ENCODE measurements around the gene MLXIP.
"Not testable (repeated sequence)": the region's sequence is repeated elsewhere in the genome, so short reads cannot be mapped to it uniquely, and the experiment has no call there.

MLXIP gene

GRCh38 chr12:122052285-122052684 lies 26.3 kb upstream of the MLXIP start:
- ChIA-PET CTCF (interaction anchor here (7.8 kb wide), 1 partner anchor 70 kb away, joined by 110 read pairs; no protein-coding TSS in a partner anchor), POLR2A (interaction anchor here (0.7 kb wide), 2 partner anchors 11 to 266 kb away, joined by 4 to 8 read pairs; no protein-coding TSS in a partner anchor)
- Histone ChIP-seq H3K9me3 (ENCODE audit: control insufficient read depth, insufficient read depth, low read depth, low read length) (no peaks in the 10 kb centered on the region), H3K27ac (ENCODE audit: extremely low read depth, low read depth, low read length) (no peak overlapping the region), H3K36me3 (ENCODE audit: control insufficient read depth in 2 of 2, insufficient read depth in 1 of 2, low read length in 2 of 2) (peaks cover 25 to 44% of the 10 kb centered on the region in 2 experiments; a peak in 2 of 3 replicates), H3K4me1 (ENCODE audit: control insufficient read depth, insufficient read depth, low read length) (no peaks in the 10 kb centered on the region; the same call in 1 of the 2 replicates), H3K4me3 (ENCODE audit: low read depth, low read length) (no peak overlapping the region)
- TF ChIP-seq ZNF391 (tag by site-specific recombination; IDR thresholded peaks at IDR 0.05; ENCODE audit: borderline replicate concordance, low read depth): no peak
- no peak for TF ChIP-seq ZNF37A (tag by site-specific recombination; IDR thresholded peaks at IDR 0.05)
- no peak for TF ChIP-seq ZNF777 (tag by site-specific recombination; IDR thresholded peaks at IDR 0.05; ENCODE audit: borderline replicate concordance)
- TF ChIP-seq ZNF830 (tag by site-specific recombination; IDR thresholded peaks at IDR 0.05; ENCODE audit: low read depth): no peak
- no peak for TF ChIP-seq ZNF837 (tag by site-specific recombination; IDR thresholded peaks at IDR 0.05)
- no peak for TF ChIP-seq KLF8 (tag by site-specific recombination; IDR thresholded peaks at IDR 0.05)
- TF ChIP-seq ZBTB8A (tag by site-specific recombination; IDR thresholded peaks at IDR 0.05): no peak
- TF ChIP-seq ZNF558 (tag by site-specific recombination; IDR thresholded peaks at IDR 0.05): no peak
- no peak for TF ChIP-seq ZNF621 (tag by site-specific recombination; IDR thresholded peaks at IDR 0.05)
- no peak for TF ChIP-seq ELK4 (IDR thresholded peaks at IDR 0.05; ENCODE audit: borderline replicate concordance, low read depth, low read length)
- no peak for TF ChIP-seq GLI2 (tag by site-specific recombination; IDR thresholded peaks at IDR 0.05; ENCODE audit: borderline replicate concordance, low read depth)
- TF ChIP-seq ZNF707 (tag by site-specific recombination; IDR thresholded peaks at IDR 0.05): no peak
- no peak for TF ChIP-seq REPIN1 (tag by site-specific recombination; IDR thresholded peaks at IDR 0.05; ENCODE audit: low read depth)
- no peak for TF ChIP-seq YY2 (tag by site-specific recombination; IDR thresholded peaks at IDR 0.05)
- TF ChIP-seq ZNF248 (tag by site-specific recombination; IDR thresholded peaks at IDR 0.05): no peak
- TF ChIP-seq MYNN (tag by site-specific recombination; IDR thresholded peaks at IDR 0.05; ENCODE audit: borderline replicate concordance): no peak
- no peak for TF ChIP-seq ZNF544 (tag by site-specific recombination; IDR thresholded peaks at IDR 0.05)

- TF ChIP-seq ZNF2 (tag by site-specific recombination; IDR thresholded peaks at IDR 0.05) (no peak), ZFP69B (tag by site-specific recombination; IDR thresholded peaks at IDR 0.05) (0 out of 2 replicates have a peak, but pooled peaks have one; percentile 37)
- Histone ChIP-seq H3K4me1 (ENCODE audit: control insufficient read depth, insufficient read depth, low read length) (no peaks in the 10 kb centered on the region; the same call in 1 of the 2 replicates), H3K36me3 (ENCODE audit: control insufficient read depth in 2 of 2, insufficient read depth in 1 of 2, low read length in 2 of 2) (peaks cover 22 to 57% of the 10 kb centered on the region in 2 experiments; a peak in 2 of 3 replicates), H3K27ac (ENCODE audit: extremely low read depth, low read depth, low read length) (no peak overlapping the region), H3K4me3 (ENCODE audit: low read depth, low read length) (no peak overlapping the region), H3K9me3 (ENCODE audit: control insufficient read depth, insufficient read depth, low read depth, low read length) (no peaks in the 10 kb centered on the region)
- CTCF ChIA-PET: interaction anchor here (0.5 to 7.8 kb wide), 36 partner anchors 8 to 307 kb away, joined by 3 to 110 read pairs (median 4); partner anchors contain the start of genes B3GNT4, CFAP251 and MLXIP
- POLR2A ChIA-PET: interaction anchor here (0.9 to 1.4 kb wide), 4 partner anchors 8 to 76 kb away, joined by 3 read pairs; partner anchors contain the start of gene MLXIP
These were observed 23.6 kb upstream of the MLXIP start for GRCh38 chr12:122054842-122055520.

- H3K4me1 ChIP-seq (ENCODE audit: control insufficient read depth, insufficient read depth, low read length); H3K9me3 ChIP-seq (ENCODE audit: control insufficient read depth, insufficient read depth, low read depth, low read length); H3K27ac ChIP-seq (ENCODE audit: extremely low read depth, low read depth, low read length); H3K4me3 ChIP-seq (ENCODE audit: low read depth, low read length): not testable (repeated sequence)
- peak; percentile 93 for TF ChIP-seq ZNF121 (tag by site-specific recombination; IDR thresholded peaks at IDR 0.05)
- peaks cover 27 to 63% of the 10 kb centered on the region in 2 experiments for H3K36me3 ChIP-seq (ENCODE audit: control insufficient read depth in 2 of 2, insufficient read depth in 1 of 2, low read length in 2 of 2)
- ChIA-PET POLR2A (interaction anchor here (1.4 kb wide), 1 partner anchor 22 kb away, joined by 3 read pairs; the partner anchor contains the start of gene MLXIP), CTCF (interaction anchor here (0.7 to 7.8 kb wide), 6 partner anchors 10 to 261 kb away, joined by 3 to 110 read pairs (median 5); no protein-coding TSS in a partner anchor)
These were observed 22.1 kb upstream of the MLXIP start for GRCh38 chr12:122056406-122056805.

Data from HEK293 (cell line).